HG03521 (cell line): Measurements from ENCODE around the gene AGO4.

Experiments used
- ATAC-seq: cut with Tn5 transposase; IDR thresholded peaks from one replicate; pipeline ENCODE4 v1.9.1; 2021; ENCODE audit warnings: mild to moderate bottlenecking, moderate library complexity; ENCODE audit not compliant: unreplicated experiment

The AGO4 gene

GRCh38 chr1:35894183-35894582, 86.4 kb downstream of the AGO4 start:
- ATAC-seq, result peak; percentile 54

GRCh38 chr1:35894656-35895055, 86.8 kb downstream of the AGO4 start:
- no peak for ATAC-seq

GRCh38 chr1:35899941-35900340, 92.1 kb downstream of the AGO4 start:
- no peak for ATAC-seq

GRCh38 chr1:35901235-35901634, 93.4 kb downstream of the AGO4 start:
- ATAC-seq, result no peak

GRCh38 chr1:35902671-35903070, 94.9 kb downstream of the AGO4 start:
- no peak for ATAC-seq
